Peyer's patch (tissue), 4 donors: ENCODE data around the gene KCTD2. TPM values are rescaled to one million over a fixed set of nuclear protein-coding genes. Genes with fewer than 3 reads are reported as not detected.

Experiments
- DNase-seq, 3 donors: peaks; one replicate each; pipeline ENCODE4 v3.0.0-alpha.2; 2017 to 2019
- H3K27ac ChIP-seq, 4 donors: fragments of 200-600 bp; sonication (generic); one replicate each; pipeline ENCODE4 v1.5.1; 2016 to 2019
- H3K27me3 ChIP-seq, 2 donors: fragments of 200-600 bp; sonication (generic); one replicate each; pipeline ENCODE4 v1.5.1; 2019
- H3K36me3 ChIP-seq, 3 donors: fragments of 200-600 bp; sonication (generic); one replicate each; pipeline ENCODE4 v1.5.1; 2016 to 2019
- H3K4me1 ChIP-seq, 4 donors: fragments of 200-600 bp; sonication (generic); one replicate each; pipeline ENCODE4 v1.5.1; 2016 to 2019
- H3K4me3 ChIP-seq, 4 donors: fragments of 200-600 bp; sonication (generic); 1 replicate in 3 of 4; 2 replicates in 1 of 4; pipeline ENCODE4 v1.5.1; 2016 to 2019; ENCODE audit warnings: mild to moderate bottlenecking in 1 of 4
- H3K9me3 ChIP-seq, 4 donors: fragments of 200-600 bp; sonication (generic); one replicate each; pipeline ENCODE4 v1.5.1; 2016 to 2019; ENCODE audit warnings: mild to moderate bottlenecking in 1 of 4
- POLR2A ChIP-seq, 2 donors: fragments of 450-650 bp; IDR thresholded peaks; one replicate each; pipeline ENCODE4 v1.5.1; 2017; ENCODE audit warnings: antibody characterized with exemption in 2 of 2, mild to moderate bottlenecking in 2 of 2, moderate library complexity in 2 of 2
- total RNA-seq, 4 donors: library from RNA; depleted of rRNA; stranded (reverse); fragments of >200 nt; gene quantifications; one replicate each; pipeline ENCODE4 v1.1.0, GENCODE V29; 2016
- TF ChIP-seq, protein P1 (sequence below), 6 experiments: fragments of 450-650 bp in 4 of 6; fragments of 200-600 bp in 2 of 6; sonication (generic) in 1 of 6; IDR thresholded peaks; one replicate each; pipeline ENCODE4 v1.5.1; 2017 to 2019; ENCODE audit warnings: antibody characterized with exemption in 6 of 6, mild to moderate bottlenecking in 3 of 6, moderate library complexity in 1 of 6

Gene KCTD2
- total RNA-seq, 4 donors from 2014 or later: 14.9 to 23.5 (median 20.4) TPM

DNA sequence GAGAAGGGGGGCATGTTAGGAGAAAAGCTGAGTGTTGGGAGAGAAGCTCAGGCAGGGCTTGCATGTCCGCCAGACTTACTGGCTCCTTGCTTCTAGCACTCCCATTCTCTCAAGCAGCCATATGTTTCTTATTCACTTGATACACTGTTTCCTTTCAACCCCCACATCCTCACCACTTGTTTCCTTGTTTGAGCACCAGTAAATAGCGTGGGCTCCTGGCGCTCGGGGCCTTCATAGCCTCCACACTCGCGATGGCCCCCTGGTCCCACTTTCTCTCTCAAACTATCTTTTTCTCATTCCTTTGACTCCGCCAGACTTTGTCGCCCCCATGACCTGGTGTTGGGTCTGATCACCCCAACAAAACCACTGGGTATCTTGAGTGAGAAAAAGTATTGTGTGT, 16.9 kb upstream of the KCTD2 start:
- H3K9me3 ChIP-seq: no peaks in the 10 kb centered on the region
- no peak overlapping the region for H3K4me3 ChIP-seq
- TF ChIP-seq, protein P1, sequence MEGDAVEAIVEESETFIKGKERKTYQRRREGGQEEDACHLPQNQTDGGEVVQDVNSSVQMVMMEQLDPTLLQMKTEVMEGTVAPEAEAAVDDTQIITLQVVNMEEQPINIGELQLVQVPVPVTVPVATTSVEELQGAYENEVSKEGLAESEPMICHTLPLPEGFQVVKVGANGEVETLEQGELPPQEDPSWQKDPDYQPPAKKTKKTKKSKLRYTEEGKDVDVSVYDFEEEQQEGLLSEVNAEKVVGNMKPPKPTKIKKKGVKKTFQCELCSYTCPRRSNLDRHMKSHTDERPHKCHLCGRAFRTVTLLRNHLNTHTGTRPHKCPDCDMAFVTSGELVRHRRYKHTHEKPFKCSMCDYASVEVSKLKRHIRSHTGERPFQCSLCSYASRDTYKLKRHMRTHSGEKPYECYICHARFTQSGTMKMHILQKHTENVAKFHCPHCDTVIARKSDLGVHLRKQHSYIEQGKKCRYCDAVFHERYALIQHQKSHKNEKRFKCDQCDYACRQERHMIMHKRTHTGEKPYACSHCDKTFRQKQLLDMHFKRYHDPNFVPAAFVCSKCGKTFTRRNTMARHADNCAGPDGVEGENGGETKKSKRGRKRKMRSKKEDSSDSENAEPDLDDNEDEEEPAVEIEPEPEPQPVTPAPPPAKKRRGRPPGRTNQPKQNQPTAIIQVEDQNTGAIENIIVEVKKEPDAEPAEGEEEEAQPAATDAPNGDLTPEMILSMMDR (IDR thresholded peaks at IDR 0.05): no peak
- TF ChIP-seq POLR2A (IDR thresholded peaks at IDR 0.05): no peak
- no peak for DNase-seq
- no peak overlapping the region for H3K27ac ChIP-seq
- H3K36me3 ChIP-seq: no peaks in the 10 kb centered on the region
- H3K4me1 ChIP-seq: peaks cover 0 to 22% (median 5%) of the 10 kb centered on the region in 4 donors
- H3K27me3 ChIP-seq: no peaks in the 10 kb centered on the region

DNA sequence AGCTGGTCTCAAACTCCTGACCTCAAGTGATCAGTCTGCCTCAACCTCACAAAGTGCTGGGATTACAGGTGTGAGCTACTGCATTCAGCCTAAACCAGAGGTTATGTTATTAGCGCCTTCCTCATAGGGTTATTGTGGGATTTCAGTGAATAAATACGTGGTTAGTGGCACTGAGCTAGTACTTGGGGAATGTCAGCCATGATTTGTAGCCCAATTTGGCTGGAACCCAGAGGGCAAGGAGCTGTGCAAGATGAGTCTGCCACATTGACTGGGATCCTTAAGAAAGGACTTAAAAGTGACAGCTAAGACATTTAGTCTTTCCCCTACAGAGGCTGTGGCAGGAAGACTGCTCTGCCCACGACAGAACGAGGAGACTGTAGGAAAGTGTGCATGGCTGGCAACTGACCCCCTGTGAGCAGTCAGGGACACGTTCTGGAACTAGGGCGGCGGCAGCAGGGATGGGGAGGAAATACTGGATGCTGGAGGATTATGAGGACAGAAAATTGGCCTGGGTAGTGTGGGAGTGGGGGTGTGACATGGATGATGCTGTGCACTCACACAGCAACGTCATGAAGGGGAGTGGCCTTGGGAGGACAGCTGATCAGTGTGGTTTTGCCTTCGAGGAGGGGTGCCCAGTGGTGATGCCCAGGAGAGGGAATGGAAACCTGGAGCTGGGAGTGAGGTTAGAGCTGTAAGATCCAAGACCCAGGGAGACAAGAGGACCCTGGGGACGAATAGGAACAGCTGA, 14.9 kb upstream of the KCTD2 start:
- no peaks in the 10 kb centered on the region for H3K27me3 ChIP-seq
- peak overlapping the region; percentile 12 to 74 (median 24) for H3K4me3 ChIP-seq
- H3K27ac ChIP-seq: peak overlapping the region in 3 of 4 donors; percentile 28 to 89 (median 61)
- H3K9me3 ChIP-seq: no peaks in the 10 kb centered on the region
- H3K4me1 ChIP-seq: peaks cover 0 to 39% (median 5%) of the 10 kb centered on the region in 4 donors
- peak; percentile 59 to 86 (median 78) for DNase-seq
- H3K36me3 ChIP-seq: no peaks in the 10 kb centered on the region
- TF ChIP-seq, protein P1 (IDR thresholded peaks at IDR 0.05): no peak
- TF ChIP-seq POLR2A (IDR thresholded peaks at IDR 0.05): no peak

DNA sequence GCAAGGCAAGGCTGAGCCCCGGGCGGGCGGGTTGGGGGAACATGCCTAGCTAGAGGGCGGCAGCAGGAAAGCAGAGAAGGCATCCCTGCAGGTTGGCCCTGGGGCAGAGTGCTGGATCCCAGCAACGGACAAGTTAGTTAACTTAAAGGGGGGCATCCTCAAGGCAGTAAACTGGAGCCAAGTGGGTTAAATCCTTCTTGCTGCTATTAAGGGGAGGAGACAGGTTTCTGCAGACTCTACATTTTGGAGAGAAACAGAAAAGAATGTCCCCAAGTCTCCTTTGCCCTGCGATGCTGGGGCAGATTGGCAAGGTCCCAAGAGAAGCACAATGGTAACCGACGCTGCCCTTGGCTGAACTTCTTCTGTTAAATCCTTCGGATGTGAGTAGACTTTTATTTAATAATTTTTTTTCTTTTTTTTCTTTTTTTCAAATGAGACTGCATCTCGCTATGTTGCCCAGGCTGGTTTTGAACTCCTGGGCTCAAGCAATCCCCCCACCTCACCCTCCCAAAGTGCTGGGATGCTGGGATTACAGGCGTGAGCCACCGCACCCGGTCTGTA, 14.2 kb upstream of the KCTD2 start:
- DNase-seq: no peak
- peak overlapping the region; percentile 23 to 74 (median 40) for H3K4me3 ChIP-seq

DNA sequence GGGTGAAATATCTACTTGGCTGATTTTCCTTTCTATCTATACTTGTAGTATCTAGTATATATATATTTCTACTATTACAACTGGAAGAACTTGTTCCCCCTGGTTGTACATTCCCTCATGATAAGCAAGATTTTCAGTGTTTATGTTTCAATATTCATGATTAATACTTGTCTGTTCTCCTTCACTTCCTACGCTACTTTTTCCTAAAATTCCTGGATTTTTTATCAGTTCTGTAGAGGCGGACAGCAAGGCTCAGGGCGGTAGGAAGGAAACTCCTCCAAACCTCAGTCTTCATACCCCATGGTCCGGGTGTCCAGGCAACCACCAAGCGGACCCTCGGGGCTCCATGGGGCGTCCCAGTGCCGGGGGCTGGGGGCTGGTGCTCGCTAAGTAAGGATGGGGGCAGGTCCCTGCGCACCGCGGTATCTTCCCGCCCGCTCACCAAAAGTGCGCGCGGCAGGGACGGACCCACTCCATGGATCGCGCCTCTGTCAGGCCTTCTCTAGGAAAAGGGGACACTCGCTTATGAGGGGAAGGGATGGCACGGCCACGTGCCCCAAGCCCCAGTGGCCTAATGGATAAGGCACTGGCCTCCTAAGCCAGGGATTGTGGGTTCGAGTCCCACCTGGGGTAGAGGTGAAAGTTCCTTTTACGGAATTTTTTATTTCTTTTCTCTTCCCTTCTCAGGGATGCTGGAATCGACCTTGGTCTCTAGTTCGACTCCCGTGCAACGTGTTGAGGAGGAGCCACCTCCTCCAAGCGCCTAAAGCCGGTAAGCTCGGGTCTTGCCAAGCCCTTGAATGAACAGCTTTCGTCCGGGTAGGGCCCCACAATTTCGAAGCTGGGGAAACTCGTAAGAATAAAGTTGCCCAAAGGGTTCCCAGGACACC, 13.4 kb upstream of the KCTD2 start:
- DNase-seq: peak; percentile 86 to 94 (median 91)
- Histone ChIP-seq H3K36me3 (peaks cover 0 to 6% (median 0%) of the 10 kb centered on the region in 3 donors), H3K27ac (peak overlapping the region; percentile 61 to 89 (median 72)), H3K9me3 (no peaks in the 10 kb centered on the region), H3K4me1 (peaks cover 0 to 39% (median 5%) of the 10 kb centered on the region in 4 donors), H3K4me3 (peak overlapping the region; percentile 42 to 74 (median 56)), H3K27me3 (no peaks in the 10 kb centered on the region)
- TF ChIP-seq, protein P1 (IDR thresholded peaks at IDR 0.05): peak in 2 of 6 experiments; percentile 1 to 9
- TF ChIP-seq POLR2A (IDR thresholded peaks at IDR 0.05): peak in 1 of 2 donors; percentile 4

More for the DNA sequence above, 14.2 kb upstream of the KCTD2 start:
- no peaks in the 10 kb centered on the region for H3K9me3 ChIP-seq
- H3K4me1 ChIP-seq: peaks cover 0 to 39% (median 5%) of the 10 kb centered on the region in 4 donors
- TF ChIP-seq, protein P1 (IDR thresholded peaks at IDR 0.05): no peak
- TF ChIP-seq POLR2A (IDR thresholded peaks at IDR 0.05): no peak
- no peaks in the 10 kb centered on the region for H3K27me3 ChIP-seq
- no peaks in the 10 kb centered on the region for H3K36me3 ChIP-seq
- peak overlapping the region in 3 of 4 donors; percentile 28 to 89 (median 61) for H3K27ac ChIP-seq

DNA sequence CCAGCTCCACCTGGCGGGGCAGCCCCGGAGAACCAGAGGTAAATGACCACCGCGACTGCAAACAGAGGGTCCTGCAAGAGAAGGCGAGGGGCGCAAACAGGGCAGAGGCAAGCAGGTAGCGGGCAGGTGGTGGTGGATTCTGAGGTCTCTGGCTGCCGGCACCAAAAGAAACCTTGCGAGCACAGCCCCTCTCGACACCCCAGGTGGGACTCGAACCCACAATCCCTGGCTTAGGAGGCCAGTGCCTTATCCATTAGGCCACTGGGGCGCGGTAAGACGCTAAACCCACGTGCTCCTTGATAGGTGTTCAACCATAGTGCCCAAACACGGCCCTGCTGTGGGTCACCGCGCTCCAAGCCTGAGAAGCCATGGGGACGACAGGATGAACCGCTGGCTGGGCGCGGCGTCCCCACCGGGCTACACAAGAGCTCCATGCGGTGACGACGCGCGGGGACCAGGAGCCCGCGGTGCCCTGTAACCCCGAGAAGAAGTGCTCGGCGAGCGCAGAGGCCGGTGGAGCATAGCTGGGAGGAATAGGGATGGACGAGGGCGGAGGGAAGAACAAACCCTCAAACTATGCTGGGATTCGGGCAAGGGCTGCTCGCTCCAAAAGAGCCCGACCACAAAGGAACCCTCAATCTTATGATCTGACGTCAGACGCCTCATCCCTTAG, 12.7 kb upstream of the KCTD2 start:
- H3K9me3 ChIP-seq: no peaks in the 10 kb centered on the region
- peak; percentile 83 to 93 (median 85) for DNase-seq
- H3K4me3 ChIP-seq: peak overlapping the region; percentile 42 to 74 (median 56)
- peaks cover 0 to 14% (median 0%) of the 10 kb centered on the region in 3 donors for H3K36me3 ChIP-seq
- TF ChIP-seq, protein P1 (IDR thresholded peaks at IDR 0.05): peak in 2 of 6 experiments; percentile 10 to 33
- TF ChIP-seq POLR2A (IDR thresholded peaks at IDR 0.05): no peak
- peaks cover 0 to 39% (median 5%) of the 10 kb centered on the region in 4 donors for H3K4me1 ChIP-seq
- H3K27me3 ChIP-seq: no peaks in the 10 kb centered on the region
- peak overlapping the region; percentile 61 to 89 (median 72) for H3K27ac ChIP-seq
